DMS 273 treated with DMSO at 0.1 percent for 48 hours (cell line): ENCODE measurements around the gene COL6A1.
"Not testable (repeated sequence)": the region's sequence is repeated elsewhere in the genome, so short reads cannot be mapped to it uniquely, and the experiment has no call there.

Experiments used
- DNase-seq: peaks from one replicate; lab custom pipeline; 2025; lab: John Stamatoyannopoulos, UW

Gene COL6A1

GRCh38 chr21:45995686-45996179, 14.2 kb downstream of the COL6A1 start:
- no peak for DNase-seq

- no peak for DNase-seq
Observed at GRCh38 chr21:45996311-45997204, 15.0 kb downstream of the COL6A1 start.

GRCh38 chr21:45997205-45997494, 15.6 kb downstream of the COL6A1 start:
- DNase-seq, result no peak

DNA sequence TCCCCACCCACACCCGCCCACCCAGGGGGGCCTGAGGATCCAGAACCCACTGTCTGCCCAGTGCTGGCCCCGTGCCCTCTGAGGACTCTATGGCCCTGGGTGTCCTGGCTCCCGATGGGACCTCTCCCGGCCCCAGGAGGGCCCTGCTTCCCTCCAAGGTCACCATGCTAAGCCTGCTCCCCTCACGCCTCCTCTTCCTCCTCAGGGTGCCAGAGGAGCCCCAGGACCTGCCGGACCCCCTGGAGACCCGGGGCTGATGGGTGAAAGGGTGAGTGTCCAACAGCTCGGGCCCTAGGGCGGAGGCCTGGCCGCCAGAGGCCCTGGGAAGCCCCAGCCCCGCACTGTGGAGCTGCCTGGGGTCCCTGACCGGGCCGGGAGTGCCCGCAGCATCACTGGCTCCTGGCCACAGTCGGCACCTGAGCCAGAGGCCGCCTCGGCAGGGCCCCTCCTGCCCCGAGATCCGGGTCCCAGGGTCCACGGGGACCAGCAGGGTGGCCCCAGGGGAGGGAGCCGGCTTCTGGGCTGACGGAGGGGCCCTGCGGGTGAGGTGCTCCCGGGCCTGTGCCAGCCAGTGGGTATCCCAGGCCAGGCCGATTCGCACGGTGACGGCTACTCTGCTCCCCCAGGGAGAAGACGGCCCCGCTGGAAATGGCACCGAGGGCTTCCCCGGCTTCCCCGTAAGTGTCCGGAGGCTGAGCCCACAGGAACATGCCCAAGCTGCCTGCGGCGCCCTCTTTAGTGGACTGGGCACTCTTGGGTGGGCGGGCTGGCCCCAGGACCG, 16.1 kb downstream of the COL6A1 start:
- no peak for DNase-seq

- DNase-seq, result no peak
Observed at GRCh38 chr21:45998276-45998701, 16.7 kb downstream of the COL6A1 start.

DNA sequence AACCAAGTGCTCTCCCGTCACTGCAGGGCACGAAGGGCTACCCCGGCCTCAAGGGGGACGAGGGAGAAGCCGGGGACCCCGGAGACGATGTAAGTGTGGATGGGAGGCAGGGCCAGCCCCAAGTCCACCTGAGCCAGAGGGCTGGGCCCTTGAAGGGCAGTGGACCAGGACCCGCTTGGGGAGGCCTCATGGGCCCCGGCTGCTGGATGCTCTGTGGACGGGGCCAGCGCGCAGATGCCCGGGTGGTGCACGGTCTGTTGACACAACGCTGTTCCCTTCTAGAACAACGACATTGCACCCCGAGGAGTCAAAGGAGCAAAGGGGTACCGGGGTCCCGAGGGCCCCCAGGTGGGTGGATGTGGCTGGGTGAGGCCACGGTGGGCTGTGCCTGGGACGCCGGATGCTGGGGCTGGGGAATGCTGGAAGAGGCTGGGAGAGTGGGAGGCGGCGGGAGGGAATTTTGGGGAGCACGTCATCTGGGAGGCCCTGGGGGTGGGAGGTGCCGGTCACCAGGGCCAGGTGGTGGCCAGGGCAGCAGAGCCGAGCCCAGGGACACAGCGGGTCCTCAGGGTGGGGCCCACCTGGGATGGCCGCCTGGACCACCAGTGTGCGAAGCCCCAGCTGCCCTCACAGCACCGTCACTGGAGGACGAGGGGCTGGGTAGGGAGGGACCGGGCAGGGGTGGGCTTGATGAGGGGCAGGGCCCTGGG, 17.5 kb downstream of the COL6A1 start:
- no peak for DNase-seq

DNA sequence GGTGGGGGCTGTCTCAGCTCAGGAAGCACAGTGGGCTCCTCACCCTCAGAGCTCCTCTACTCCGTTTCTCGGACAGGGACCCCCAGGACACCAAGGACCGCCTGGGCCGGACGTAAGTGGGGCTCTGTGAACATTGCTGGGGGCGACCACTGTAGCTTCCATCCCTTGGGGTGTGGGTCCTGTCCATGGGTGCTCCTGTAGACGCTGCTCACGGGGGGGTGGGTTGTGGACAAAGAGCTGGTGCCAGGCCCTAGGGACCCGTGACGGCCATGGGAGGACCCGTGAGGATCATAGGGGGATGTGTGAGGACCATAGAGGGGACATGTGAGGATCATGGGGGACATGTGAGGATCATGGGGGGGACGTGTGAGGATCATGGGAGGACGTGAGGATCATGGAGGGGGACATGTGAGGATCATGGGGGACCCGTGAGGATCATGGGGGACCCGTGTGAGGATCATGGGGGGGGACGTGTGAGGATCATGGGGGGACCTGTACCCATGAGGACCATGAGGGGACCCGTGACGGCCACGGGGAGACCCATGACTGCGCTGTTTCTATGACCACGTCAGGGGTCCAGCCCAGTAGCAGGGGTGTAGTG, 18.1 kb downstream of the COL6A1 start:
- no peak for DNase-seq

- no peak for DNase-seq
Observed at GRCh38 chr21:46000182-46000730, 18.7 kb downstream of the COL6A1 start.

DNA sequence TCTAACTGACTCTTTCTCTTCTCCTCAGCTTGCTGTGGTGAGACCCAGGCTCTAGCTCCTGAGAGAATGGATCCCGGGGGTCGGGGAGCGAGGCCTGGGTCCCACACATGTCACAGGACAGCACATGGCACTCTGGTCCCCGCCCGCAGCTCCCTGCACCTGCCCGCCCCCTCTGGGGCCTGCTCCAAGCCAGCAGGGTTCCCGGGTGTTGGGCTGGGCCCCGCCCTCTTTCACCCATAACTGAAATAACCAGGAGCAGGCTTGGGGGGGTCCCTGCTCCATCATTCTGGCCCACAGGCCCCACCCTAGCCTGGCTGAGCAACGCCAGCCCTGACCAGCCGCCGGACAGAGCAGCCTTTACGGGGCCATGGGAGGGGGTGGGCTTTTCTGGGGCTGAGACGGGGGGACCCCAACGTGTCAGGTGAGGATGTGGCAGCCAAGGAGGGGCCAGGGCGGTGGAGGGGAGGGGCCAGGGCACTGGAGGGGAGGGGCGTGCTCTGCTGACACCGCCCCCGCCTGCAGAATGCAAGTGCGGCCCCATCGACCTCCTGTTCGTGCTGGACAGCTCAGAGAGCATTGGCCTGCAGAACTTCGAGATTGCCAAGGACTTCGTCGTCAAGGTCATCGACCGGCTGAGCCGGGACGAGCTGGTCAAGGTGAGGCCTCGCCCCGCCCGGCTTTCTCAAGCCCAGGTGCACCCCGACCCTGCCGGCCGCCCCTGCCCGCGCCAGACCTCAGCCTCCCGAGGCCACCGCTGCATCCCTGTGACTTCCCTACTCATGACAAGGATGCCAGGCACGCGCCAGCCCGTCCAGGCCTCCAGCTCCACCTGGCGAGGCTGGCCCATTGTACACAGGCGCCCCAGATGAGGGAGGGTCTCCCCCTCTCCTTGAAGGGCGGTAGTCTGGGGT, 19.4 kb downstream of the COL6A1 start:
- DNase-seq, result no peak

DNA sequence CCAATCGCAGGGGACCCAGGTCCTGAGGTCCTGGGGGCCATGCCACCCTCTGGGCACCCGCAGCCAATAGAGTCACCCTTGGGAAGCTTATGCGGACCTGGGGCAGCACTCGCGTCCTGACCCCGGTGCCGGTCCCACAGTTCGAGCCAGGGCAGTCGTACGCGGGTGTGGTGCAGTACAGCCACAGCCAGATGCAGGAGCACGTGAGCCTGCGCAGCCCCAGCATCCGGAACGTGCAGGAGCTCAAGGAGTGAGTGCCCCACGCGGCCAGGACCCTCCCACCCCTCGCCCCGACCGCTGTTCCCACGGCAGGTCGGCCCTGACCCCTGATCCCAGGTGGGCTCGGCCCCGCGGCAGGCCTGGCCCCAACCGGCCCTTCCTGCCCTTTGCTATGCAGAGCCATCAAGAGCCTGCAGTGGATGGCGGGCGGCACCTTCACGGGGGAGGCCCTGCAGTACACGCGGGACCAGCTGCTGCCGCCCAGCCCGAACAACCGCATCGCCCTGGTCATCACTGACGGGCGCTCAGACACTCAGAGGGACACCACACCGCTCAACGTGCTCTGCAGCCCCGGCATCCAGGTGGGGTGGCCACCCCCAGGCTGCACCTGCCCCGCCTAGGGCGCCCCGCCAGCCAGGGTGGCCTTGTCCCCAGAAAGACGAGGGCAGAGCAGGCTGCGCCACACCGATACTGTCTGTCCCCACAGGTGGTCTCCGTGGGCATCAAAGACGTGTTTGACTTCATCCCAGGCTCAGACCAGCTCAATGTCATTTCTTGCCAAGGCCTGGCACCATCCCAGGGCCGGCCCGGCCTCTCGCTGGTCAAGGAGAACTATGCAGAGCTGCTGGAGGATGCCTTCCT, 20.5 kb downstream of the COL6A1 start:
- DNase-seq, result no peak

DNA sequence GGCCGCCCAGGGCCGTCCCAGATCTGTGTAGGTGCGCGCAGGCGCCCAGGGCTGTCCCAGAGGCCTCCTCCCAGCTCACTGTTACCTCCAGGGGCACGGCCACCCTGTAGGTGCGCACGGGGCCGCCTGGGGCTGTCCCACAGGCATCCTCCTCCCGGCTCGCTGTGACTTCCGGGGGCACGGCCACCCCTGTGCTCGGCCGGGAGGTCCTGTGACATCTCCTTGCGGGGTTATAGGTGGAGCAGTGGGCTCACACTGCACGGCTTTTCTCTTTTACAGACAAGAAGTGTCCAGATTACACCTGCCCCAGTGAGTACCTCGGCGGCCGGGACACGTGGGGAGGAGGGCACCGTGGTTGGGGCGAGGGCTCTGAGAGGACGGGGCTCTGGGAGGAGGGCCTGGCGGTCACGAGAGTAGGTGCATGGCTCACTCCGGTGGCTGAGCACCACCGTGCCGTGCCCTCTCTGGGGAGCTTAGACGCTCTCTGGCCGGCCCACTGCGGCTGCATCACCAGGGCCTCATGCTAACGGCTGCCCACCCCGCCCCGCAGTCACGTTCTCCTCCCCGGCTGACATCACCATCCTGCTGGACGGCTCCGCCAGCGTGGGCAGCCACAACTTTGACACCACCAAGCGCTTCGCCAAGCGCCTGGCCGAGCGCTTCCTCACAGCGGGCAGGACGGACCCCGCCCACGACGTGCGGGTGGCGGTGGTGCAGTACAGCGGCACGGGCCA, 21.4 kb downstream of the COL6A1 start:
- no peak for DNase-seq

DNA sequence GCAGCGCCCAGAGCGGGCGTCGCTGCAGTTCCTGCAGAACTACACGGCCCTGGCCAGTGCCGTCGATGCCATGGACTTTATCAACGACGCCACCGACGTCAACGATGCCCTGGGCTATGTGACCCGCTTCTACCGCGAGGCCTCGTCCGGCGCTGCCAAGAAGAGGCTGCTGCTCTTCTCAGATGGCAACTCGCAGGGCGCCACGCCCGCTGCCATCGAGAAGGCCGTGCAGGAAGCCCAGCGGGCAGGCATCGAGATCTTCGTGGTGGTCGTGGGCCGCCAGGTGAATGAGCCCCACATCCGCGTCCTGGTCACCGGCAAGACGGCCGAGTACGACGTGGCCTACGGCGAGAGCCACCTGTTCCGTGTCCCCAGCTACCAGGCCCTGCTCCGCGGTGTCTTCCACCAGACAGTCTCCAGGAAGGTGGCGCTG, 22.0 kb downstream of the COL6A1 start:
- no peak for DNase-seq

DNA sequence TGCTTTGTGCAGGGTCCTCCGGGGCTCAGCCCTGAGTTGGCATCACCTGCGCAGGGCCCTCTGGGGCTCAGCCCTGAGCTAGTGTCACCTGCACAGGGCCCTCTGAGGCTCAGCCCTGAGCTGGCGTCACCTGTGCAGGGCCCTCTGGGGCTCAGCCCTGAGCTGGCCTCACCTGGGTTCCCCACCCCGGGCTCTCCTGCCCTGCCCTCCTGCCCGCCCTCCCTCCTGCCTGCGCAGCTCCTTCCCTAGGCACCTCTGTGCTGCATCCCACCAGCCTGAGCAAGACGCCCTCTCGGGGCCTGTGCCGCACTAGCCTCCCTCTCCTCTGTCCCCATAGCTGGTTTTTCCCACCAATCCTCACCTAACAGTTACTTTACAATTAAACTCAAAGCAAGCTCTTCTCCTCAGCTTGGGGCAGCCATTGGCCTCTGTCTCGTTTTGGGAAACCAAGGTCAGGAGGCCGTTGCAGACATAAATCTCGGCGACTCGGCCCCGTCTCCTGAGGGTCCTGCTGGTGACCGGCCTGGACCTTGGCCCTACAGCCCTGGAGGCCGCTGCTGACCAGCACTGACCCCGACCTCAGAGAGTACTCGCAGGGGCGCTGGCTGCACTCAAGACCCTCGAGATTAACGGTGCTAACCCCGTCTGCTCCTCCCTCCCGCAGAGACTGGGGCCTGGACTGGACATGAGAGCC, 22.7 kb downstream of the COL6A1 start:
- DNase-seq, result no peak

- no peak for DNase-seq
Observed at GRCh38 chr21:46005081-46005480, 23.5 kb downstream of the COL6A1 start.

DNA sequence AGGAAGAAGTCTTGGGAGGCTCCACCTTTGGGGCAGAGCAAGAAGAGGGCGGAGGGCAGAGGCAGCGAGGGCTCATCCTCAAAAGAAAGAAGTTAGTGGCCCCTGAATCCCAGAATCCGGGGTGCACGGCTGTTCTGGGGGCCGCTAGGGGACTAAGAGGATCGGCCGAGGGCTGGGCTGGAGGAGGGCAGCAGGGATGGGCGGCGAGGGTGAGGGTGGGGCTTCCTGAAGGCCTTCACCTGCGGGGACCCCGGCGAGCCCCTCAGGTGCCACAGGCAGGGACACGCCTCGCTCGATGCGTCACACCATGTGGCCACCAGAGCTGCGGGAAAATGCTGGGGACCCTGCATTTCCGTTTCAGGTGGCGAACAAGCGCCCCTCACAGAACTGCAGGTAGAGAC, 23.9 kb downstream of the COL6A1 start:
- DNase-seq, result no peak

- not testable (repeated sequence) for DNase-seq
Observed at GRCh38 chr21:46005894-46006546, 24.4 kb downstream of the COL6A1 start.

GRCh38 chr21:46006547-46007491, 25.2 kb downstream of the COL6A1 start:
- no peak for DNase-seq
